Stomach (tissue), 4 donors: ENCODE measurements around the gene PLCB1.

Experiments
- EP300 ChIP-seq: sonication (generic); formaldehyde crosslinking; IDR thresholded peaks from one replicate; pipeline ENCODE4 v1.6.1; 2017; ENCODE audit warnings: antibody characterized with exemption
- TF ChIP-seq, protein P1 (sequence below), 7 experiments: fragments of 450-650 bp in 4 of 7; fragments of 200-600 bp in 3 of 7; sonication (generic) in 3 of 7; IDR thresholded peaks; one replicate each; pipeline ENCODE4 v1.5.1; 2016 to 2019; ENCODE audit warnings: antibody characterized with exemption in 7 of 7, control low read depth in 2 of 7, mild to moderate bottlenecking in 1 of 7

- TF ChIP-seq, protein P1, sequence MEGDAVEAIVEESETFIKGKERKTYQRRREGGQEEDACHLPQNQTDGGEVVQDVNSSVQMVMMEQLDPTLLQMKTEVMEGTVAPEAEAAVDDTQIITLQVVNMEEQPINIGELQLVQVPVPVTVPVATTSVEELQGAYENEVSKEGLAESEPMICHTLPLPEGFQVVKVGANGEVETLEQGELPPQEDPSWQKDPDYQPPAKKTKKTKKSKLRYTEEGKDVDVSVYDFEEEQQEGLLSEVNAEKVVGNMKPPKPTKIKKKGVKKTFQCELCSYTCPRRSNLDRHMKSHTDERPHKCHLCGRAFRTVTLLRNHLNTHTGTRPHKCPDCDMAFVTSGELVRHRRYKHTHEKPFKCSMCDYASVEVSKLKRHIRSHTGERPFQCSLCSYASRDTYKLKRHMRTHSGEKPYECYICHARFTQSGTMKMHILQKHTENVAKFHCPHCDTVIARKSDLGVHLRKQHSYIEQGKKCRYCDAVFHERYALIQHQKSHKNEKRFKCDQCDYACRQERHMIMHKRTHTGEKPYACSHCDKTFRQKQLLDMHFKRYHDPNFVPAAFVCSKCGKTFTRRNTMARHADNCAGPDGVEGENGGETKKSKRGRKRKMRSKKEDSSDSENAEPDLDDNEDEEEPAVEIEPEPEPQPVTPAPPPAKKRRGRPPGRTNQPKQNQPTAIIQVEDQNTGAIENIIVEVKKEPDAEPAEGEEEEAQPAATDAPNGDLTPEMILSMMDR (IDR thresholded peaks at IDR 0.05), result no peak
- no peak for TF ChIP-seq EP300
Measured at GRCh38 chr20:8811801-8812594, 679.9 kb downstream of the PLCB1 start.
